GM21367 (cell line): ENCODE data around the gene THRAP3.

ENCODE experiments used
- ATAC-seq: cut with Tn5 transposase; IDR thresholded peaks from one replicate; pipeline ENCODE4 v1.9.1; 2021; ENCODE audit not compliant: unreplicated experiment

THRAP3 gene

DNA sequence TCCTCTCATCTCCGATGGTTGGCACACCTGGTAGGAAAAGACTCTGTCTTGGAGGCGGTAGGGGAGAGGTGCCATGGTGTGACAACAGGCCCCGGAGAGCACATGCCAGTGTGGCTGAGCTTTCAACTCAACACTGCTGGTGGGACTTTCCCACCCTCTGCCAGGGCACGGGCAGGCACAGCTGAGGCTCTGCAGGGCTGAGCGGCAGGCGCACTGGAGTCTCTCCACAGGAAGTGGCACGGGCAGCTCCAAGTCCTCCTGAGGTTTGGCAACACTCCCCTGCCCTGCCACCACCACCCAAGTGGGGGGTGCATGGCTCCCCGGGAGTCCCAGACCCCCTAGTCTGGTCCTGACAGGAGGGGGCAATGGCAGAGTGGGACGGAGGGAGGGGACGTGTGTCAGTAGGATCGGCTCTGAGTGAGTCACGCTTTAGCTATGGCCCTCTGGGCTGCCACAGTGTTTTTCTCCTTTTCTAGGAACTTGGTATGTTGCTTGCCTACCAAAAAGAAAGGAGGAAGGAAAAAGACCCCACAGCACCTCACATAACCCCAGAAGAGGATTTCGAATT, 126.5 kb downstream of the THRAP3 start:
- no peak for ATAC-seq

DNA sequence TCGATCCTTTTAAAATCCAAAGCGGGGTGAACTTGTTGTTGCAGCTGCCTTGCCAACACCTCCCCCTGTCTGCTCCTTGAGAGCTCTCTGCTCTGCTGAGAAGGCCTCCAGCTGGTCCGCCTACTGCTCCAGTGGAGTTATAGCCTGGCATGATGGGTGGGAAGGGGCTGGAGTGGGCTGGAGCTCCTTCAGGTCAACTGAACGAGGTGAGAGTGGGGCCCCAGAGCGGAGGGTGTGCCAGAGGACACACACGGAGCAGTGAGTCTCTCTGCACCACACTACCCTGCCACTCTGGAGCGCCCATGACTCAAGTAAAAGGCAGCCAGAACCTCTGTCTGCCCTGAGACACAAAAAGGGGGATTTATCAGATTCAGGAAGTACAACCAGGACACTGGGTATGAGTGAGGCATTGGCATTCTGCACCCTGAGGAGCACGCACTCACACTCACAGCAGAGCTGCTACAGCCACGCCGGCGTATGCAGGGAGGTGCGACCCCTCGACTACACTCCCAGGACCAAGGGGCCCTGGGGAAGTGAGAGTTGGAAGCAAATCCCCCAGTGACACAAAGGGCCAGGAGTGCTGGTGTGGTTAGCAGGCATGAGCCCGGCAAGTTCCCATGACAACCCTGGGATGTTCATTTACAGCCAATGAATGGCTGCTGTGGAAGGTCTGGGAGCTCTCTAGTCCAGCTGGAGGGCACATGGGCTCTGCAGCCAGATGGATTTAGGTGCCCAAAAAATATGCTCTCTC, 127.2 kb downstream of the THRAP3 start:
- ATAC-seq: no peak

DNA sequence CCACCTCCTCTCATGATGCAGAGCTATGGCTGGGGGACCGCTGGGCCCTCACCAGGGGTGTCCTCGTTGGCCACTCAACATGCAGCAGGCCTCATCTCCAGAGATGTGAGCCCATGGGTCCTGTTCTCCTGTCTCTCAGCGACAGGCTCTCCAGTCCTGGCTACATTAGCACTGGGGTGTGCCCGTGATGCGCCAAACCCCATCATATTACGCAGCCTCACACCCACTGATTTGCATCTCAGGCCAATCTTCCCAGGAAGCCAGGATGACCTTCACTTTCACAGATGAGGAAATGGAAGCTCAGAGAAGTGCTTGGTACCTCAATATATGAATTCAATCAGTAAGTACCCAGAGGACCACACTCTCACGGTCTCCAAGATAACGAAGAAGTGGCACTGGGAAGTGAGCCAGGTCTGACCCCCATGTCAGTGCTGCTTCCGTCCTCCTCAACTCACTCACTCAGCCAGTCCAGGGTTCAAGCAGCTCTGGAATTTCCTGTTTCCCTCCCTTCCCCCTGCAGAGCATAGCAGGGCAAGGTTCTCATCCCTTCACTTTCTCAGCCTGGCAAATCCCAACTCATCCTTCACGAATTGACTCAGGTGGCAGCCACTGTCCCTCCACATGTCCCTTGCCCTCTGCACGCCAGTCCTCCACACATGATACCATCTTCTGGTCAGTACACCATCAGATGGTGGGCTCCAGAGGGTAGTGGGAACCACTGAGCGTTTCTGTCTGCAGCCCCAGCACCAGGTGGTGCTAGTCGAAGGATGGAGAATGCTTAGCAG, 128.1 kb downstream of the THRAP3 start:
- ATAC-seq: no peak

DNA sequence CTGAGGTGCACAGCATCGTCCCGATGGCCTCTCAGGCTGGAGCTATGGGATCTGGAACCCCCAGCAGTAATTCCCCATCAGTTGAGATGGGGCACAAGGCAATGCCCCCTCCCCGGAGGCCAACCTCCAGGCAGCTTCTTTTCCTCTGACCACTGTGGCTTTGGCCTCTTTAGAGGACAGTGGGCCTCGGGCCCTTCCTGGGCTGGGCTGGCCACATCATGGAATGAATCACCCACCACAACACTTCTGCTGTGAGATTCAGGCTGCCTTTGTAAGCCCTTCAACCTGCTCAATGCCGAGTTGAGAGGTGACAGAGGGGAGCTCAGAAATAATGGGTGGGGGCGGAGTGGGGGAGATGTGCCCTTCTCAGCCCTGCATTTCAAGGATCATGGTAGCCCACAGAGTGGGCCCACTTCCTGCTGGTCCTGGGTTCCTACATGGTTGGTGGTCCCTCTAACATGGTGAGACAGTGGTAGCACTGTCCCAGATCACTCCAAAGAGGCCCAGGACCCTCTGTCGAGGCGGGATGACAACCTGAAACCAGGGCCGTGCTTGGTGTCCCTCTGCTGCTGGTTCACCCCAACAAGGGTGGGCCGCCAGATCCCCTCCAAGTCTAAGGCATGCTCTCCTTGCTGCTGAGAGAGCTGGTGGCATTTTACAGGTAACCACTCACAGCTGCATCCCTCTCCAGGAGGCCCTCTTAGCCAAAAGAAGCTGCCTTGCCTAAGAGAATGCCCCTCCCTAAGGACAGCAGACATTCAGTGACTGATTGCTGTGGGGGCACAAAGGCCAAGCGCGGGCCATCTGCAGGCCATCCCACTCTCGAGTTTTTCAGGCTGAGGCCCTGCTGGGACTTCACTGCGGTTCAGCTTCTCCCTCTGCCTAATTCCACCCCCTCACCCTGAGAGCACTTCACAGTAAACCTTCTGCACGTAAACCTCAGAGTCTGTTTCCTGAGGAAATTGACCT, 129.0 kb downstream of the THRAP3 start:
- no peak for ATAC-seq

DNA sequence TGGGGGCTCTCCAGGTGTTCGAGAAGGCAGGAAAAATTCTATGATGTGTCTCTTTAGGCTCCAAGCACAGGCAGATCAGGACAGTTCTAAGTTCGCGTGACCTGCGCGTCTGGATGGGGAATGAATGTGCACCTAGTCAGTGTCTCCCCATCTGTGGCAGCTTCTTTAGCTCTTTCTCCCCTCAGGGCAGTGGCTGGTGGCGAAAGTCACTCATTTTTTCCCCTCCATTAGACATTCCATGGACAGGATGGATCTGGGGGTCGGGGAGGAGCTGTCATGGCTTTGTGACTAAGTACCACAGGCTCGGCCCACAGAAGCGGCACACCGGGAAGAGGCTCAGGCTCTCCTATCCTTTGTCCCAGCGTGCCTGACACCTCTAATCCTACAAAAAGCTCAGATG, 130.2 kb downstream of the THRAP3 start:
- no peak for ATAC-seq
